Pancreas (tissue), 10 donors: ENCODE results near the gene TET2. TPM values are rescaled to one million over a fixed set of nuclear protein-coding genes. Genes with fewer than 3 reads are reported as not detected.

Source experiments
- ATAC-seq, 4 donors: fragments of 200-7000 bp; cut with Tn5 transposase; one replicate each; pipeline versions ENCODE4 v1.8.0 to v1.9.1; 2020; ENCODE audit warnings: mild to moderate bottlenecking in 4 of 4, moderate library complexity in 4 of 4
- DNase-seq, 6 donors: peaks; one replicate each; pipeline ENCODE4 v3.0.0-alpha.2; 2020
- FAIRE-seq: peaks from 2 replicates; lab custom pipeline; 2012; peaks lifted over from hg19 to GRCh38; lab: Jason Lieb, UNC
- H3K27ac ChIP-seq, 4 donors: fragments of 200-600 bp; sonication (generic); 1 replicate in 3 of 4; 2 replicates in 1 of 4; pipeline versions ENCODE4 v1.5.0 to v1.8.0; 2020
- H3K27me3 ChIP-seq, 4 donors: fragments of 200-600 bp; one replicate each; pipeline ENCODE4 v1.8.0; 2021
- H3K36me3 ChIP-seq, 3 donors: fragments of 200-600 bp; sonication (generic) in 1 of 3; one replicate each; pipeline versions ENCODE4 v1.5.0 to v1.8.0; 2020 to 2021
- H3K4me1 ChIP-seq, 3 donors: fragments of 200-600 bp; one replicate each; pipeline ENCODE4 v1.8.0; 2021
- H3K4me3 ChIP-seq, 4 donors: fragments of 200-600 bp; sonication (generic) in 2 of 4; one replicate each; pipeline versions ENCODE4 v1.5.0 to v1.8.0; 2020 to 2021
- H3K9me3 ChIP-seq, 4 donors: fragments of 200-600 bp; one replicate each; pipeline ENCODE4 v1.8.0; 2021
- WGBS, 2 donors: extraction: QIAGEN DNeasy Blood & Tissue Kit; methylation state at CpG; one replicate each; pipeline ENCODE4 v1.1.7; 2013; 5-methylcytosine and 5-hydroxymethylcytosine counted together
- intact Hi-C, 3 donors: fragments of 100-400 bp; cut with DNase I; formaldehyde crosslinking; loops; one replicate each; pipeline versions ENCODE4 v1.11.1 to v1.14.2; 2022
- polyA plus RNA-seq, 2 donors: library from polyadenylated mRNA; stranded (reverse); fragments of 200-250 nt; gene quantifications; one replicate each; pipeline ENCODE4 v1.2.3, GENCODE V29; 2013
- total RNA-seq, 6 donors: library from RNA; stranded (reverse); fragmentation: NEBNext Ultra II Directional in 4 of 6; extraction: Animal tissue kit (Norgen Biotek cat#: 25700) in 4 of 6; gene quantifications; one replicate each; pipeline versions ENCODE4 v1.2.1 to v1.2.4, GENCODE V29; 2021 to 2023
- TF ChIP-seq, protein P1 (sequence below), 4 donors: fragments of 200-600 bp; sonication (generic) in 3 of 4; IDR thresholded peaks; one replicate each; pipeline versions ENCODE4 v1.5.0 to v1.8.0; 2021; ENCODE audit warnings: antibody characterized with exemption in 4 of 4
- donor health status: healthy with polysubstance abuse.
- donor health status: DM: no; HTN: no; CAD: no; lungs with moderate emphysema.
- donor health status: DM: no; HTN: no; CAD: no.
- donor health status: control.
- donor health status: control.
- donor health status: Bipolar disorder and iron deficiency.
- donor health status: DM: yes; HTN: yes; CAD: no.
- donor health status: DM: no; HTN: no; CAD: no.
- donor health status: DM: no; HTN: no; CAD: no.
- donor health status: DM: yes; HTN: yes; CAD: no.

TET2 gene
- total and polyA plus RNA-seq, 8 donors: 2.5 to 16.5 (median 7.4) TPM

DNA sequence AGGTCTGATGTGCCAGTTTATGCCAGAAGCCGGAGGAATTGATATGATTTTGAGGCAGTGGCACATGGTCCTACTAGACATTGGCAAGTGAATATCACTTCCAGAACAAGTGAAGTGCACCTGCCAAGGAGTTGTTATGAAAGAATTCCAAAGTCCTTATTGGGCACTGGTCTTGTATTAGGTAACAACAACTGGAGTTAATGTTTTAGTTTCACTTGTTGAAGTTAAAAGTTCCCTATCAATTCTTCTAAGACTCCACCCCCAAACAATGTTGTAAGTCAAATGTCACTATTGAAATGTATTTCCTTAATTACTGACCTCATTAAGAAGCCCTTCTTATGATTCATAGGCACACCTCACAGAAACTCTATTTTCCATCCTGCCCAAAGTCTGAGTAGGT, 3.1 kb downstream of the TET2 start:
- H3K4me3 ChIP-seq: no peak overlapping the region
- no peaks in the 10 kb centered on the region for H3K27me3 ChIP-seq
- intact Hi-C loops: loop anchor here in 1 of 3 donors (10.0 kb wide), 1 partner anchor 315 kb away; no protein-coding TSS in a partner anchor
- WGBS, 2 donors: 38 to 46% methylated on average over 1 of the region's 1 CpG
- H3K4me1 ChIP-seq: peaks cover 11 to 21% (median 18%) of the 10 kb centered on the region in 3 donors
- no peaks in the 10 kb centered on the region for H3K9me3 ChIP-seq
- DNase-seq (no peak), ATAC-seq (peak in 3 of 4 donors; percentile 13 to 20 (median 14)), FAIRE-seq (no peak)
- H3K27ac ChIP-seq: no peak overlapping the region
- TF ChIP-seq, protein P1, sequence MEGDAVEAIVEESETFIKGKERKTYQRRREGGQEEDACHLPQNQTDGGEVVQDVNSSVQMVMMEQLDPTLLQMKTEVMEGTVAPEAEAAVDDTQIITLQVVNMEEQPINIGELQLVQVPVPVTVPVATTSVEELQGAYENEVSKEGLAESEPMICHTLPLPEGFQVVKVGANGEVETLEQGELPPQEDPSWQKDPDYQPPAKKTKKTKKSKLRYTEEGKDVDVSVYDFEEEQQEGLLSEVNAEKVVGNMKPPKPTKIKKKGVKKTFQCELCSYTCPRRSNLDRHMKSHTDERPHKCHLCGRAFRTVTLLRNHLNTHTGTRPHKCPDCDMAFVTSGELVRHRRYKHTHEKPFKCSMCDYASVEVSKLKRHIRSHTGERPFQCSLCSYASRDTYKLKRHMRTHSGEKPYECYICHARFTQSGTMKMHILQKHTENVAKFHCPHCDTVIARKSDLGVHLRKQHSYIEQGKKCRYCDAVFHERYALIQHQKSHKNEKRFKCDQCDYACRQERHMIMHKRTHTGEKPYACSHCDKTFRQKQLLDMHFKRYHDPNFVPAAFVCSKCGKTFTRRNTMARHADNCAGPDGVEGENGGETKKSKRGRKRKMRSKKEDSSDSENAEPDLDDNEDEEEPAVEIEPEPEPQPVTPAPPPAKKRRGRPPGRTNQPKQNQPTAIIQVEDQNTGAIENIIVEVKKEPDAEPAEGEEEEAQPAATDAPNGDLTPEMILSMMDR (IDR thresholded peaks at IDR 0.05): no peak
- no peaks in the 10 kb centered on the region for H3K36me3 ChIP-seq

DNA sequence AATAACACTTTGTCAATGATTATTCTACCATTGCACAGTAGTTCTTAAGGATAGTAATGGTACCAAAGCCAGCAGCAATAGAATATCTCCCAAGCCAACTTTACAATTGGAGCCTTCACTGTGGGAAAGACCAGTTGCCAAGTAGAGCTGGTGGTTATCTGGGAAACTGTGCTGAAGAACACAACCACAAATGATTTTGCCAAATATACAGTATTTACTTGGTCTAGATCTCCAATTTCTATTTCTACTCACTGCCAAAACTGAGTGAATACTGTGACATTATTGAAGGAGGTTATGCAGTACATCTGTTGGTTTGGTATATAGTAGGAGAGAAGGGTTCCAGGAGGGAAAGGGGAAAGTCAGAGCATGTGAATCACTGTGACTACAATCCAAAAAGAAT, 3.8 kb downstream of the TET2 start:
- ATAC-seq (peak in 1 of 4 donors; percentile 2), FAIRE-seq (no peak), DNase-seq (no peak)
- TF ChIP-seq, protein P1 (IDR thresholded peaks at IDR 0.05): no peak
- peaks cover 11 to 21% (median 18%) of the 10 kb centered on the region in 3 donors for H3K4me1 ChIP-seq
- H3K27ac ChIP-seq: no peak overlapping the region
- intact Hi-C loops: no loop called here
- H3K9me3 ChIP-seq: no peaks in the 10 kb centered on the region
- H3K4me3 ChIP-seq: no peak overlapping the region
- H3K36me3 ChIP-seq: no peaks in the 10 kb centered on the region
- H3K27me3 ChIP-seq: no peaks in the 10 kb centered on the region

DNA sequence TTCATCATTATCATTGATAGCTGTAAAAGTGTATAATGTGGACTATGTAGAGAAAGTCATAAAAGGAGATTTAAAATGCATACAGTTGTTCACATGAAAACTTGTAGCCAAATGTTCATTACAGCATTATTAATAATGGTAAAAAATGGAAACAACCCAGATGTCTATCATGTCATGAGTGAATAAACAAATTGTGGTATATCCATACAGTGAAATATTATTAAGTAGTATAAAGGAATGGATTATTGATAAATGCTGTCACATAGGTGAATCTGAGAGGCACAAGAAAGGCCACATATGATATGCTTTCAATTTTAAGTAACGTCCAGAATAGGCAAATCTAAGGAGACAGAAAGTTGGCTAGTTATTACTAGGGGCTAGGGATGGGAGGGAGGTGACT, 7.1 kb downstream of the TET2 start:
- no peak overlapping the region for H3K27ac ChIP-seq
- 92 to 100% methylated on average over 1 of the region's 1 CpG for WGBS, 2 donors
- no peak overlapping the region for H3K4me3 ChIP-seq
- DNase-seq: no peak
- no peak for FAIRE-seq
- H3K27me3 ChIP-seq: no peaks in the 10 kb centered on the region
- H3K4me1 ChIP-seq: peaks cover 11 to 22% (median 18%) of the 10 kb centered on the region in 3 donors
- intact Hi-C loops: no loop called here
- no peaks in the 10 kb centered on the region for H3K9me3 ChIP-seq
- no peak for ATAC-seq
- TF ChIP-seq, protein P1 (IDR thresholded peaks at IDR 0.05): no peak
- no peaks in the 10 kb centered on the region for H3K36me3 ChIP-seq

DNA sequence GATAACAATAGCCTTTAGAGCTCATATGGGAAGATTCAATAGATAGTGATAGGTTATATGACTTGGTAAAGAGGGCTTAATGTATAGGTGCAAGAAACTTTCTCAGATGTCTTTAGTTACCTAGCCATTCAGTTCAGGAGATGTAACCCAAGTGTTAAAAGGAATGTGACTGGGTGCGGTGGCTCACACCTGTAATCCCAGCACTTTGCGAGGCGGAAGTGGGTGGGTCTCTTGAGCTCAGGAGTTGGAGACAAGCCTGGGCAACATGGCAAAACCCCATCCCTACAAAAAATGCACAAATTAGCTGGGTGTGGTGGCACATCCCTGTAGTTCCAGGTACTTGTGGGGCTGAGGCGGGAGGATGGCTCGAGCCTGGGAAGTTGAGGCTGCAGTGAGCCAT, 7.9 kb downstream of the TET2 start:
- no peaks in the 10 kb centered on the region for H3K27me3 ChIP-seq
- H3K4me1 ChIP-seq: peaks cover 11 to 16% (median 12%) of the 10 kb centered on the region in 3 donors
- no peak for FAIRE-seq
- H3K36me3 ChIP-seq: no peaks in the 10 kb centered on the region
- DNase-seq: no peak
- WGBS, 2 donors: 98 to 99% methylated on average over 5 of the region's 5 CpGs
- intact Hi-C loops: no loop called here
- ATAC-seq: no peak
- H3K9me3 ChIP-seq: no peaks in the 10 kb centered on the region
- no peak overlapping the region for H3K27ac ChIP-seq
- H3K4me3 ChIP-seq: no peak overlapping the region
- TF ChIP-seq, protein P1 (IDR thresholded peaks at IDR 0.05): no peak

DNA sequence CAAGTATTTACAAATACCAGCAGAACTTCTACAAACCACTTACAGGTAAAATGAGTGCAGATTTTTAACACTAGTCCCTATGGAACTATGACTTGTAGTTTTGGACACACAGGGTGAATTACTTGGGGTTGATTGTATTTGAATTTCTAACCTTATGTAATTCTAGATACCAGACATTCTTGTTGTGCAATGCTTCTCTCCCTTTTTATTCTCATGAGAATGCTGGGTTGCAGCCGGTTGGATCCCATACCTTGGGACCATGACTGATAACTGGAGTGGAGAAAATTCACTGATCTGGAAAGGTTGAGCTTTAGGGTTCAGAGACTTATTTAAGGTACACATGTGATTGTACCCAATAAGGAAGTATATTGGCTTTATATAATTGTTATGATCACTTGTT, 8.8 kb downstream of the TET2 start:
- 26 to 54% methylated on average over 1 of the region's 1 CpG for WGBS, 2 donors
- no peak for FAIRE-seq
- intact Hi-C loops: no loop called here

More for the DNA sequence above, 8.8 kb downstream of the TET2 start:
- no peaks in the 10 kb centered on the region for H3K27me3 ChIP-seq
- TF ChIP-seq, protein P1 (IDR thresholded peaks at IDR 0.05): no peak
- H3K27ac ChIP-seq: no peak overlapping the region
- H3K4me1 ChIP-seq: peaks cover 4 to 12% (median 5%) of the 10 kb centered on the region in 3 donors
- no peaks in the 10 kb centered on the region for H3K36me3 ChIP-seq
- no peak for DNase-seq
- H3K4me3 ChIP-seq: no peak overlapping the region
- H3K9me3 ChIP-seq: no peaks in the 10 kb centered on the region
- no peak for ATAC-seq
